Endothelial cell of umbilical vein (primary cell): ENCODE results near the gene CNBD2.

Source experiments
- CTCF ChIP-seq, 2 donors: IDR thresholded peaks; 1 replicate in 1 of 2; 2 replicates in 1 of 2; pipeline ENCODE4 v1.5.1; 2011; ENCODE audit warnings: low read length in 2 of 2, mild to moderate bottlenecking in 2 of 2, moderate library complexity in 2 of 2, control low read depth in 1 of 2, inconsistent platforms in 1 of 2, low read depth in 1 of 2; ENCODE audit not compliant: insufficient read depth in 1 of 2; ENCODE audit errors: extremely low read depth in 1 of 2
- EZH2 ChIP-seq: IDR thresholded peaks from 2 replicates; pipeline ENCODE4 v1.6.1; 2012; ENCODE audit warnings: borderline replicate concordance, low read depth, mild to moderate bottlenecking, moderate library complexity, low read length, inconsistent platforms; ENCODE audit not compliant: severe bottlenecking
- FOS ChIP-seq: IDR thresholded peaks from 2 replicates; pipeline ENCODE4 v1.6.1; 2011; ENCODE audit warnings: mild to moderate bottlenecking, low read length, moderate library complexity, borderline replicate concordance; ENCODE audit not compliant: insufficient read depth
- MAX ChIP-seq: IDR thresholded peaks from 2 replicates; pipeline ENCODE4 v1.6.1; 2011; ENCODE audit not compliant: insufficient read depth, insufficient read length
- POLR2A ChIP-seq: IDR thresholded peaks from 2 replicates; pipeline ENCODE4 v1.6.1; 2012; ENCODE audit warnings: low read depth, mild to moderate bottlenecking, control low read depth, low read length
- POLR2AphosphoS5 ChIP-seq: IDR thresholded peaks from 2 replicates; pipeline ENCODE4 v1.6.1; 2012; ENCODE audit warnings: low read depth, mild to moderate bottlenecking, control low read depth, low read length, moderate library complexity; ENCODE audit not compliant: insufficient read depth

GRCh38 chr20:35954200-35954906 lies 14.0 kb upstream of the CNBD2 start, which contains the start of gene SCAND1:
- no peak for TF ChIP-seq EZH2
- TF ChIP-seq CTCF (IDR thresholded peaks at IDR 0.05; ENCODE audit: extremely low read depth in 1 of 2, insufficient read depth in 1 of 2, low read depth in 1 of 2, low read length in 2 of 2), result peak; percentile 99
- TF ChIP-seq POLR2AphosphoS5, result peak; percentile 93
- peak; percentile 79 for TF ChIP-seq POLR2A
- TF ChIP-seq MAX, result peak; percentile 74
- no peak for TF ChIP-seq FOS
